Dendritic cell treated with granulocyte-macrophage colony-stimulating factor and Interleukin-4, amounts not matched to agents 40 ng/mL and 50 ng/mL, for 4 days (primary cell): ENCODE results near the gene DHRS4.

Experiments used
- H3K27ac Mint-ChIP-seq: one replicate; pipeline ENCODE4 v1.8.0; 2022; ENCODE audit warnings: mild to moderate bottlenecking, mixed read lengths
- H3K27me3 Mint-ChIP-seq: one replicate; pipeline ENCODE4 v1.8.0; 2022; ENCODE audit warnings: mild to moderate bottlenecking, mixed read lengths
- H3K36me3 Mint-ChIP-seq: one replicate; pipeline ENCODE4 v1.8.0; 2022; ENCODE audit warnings: low read depth, mixed read lengths
- H3K4me1 Mint-ChIP-seq: one replicate; pipeline ENCODE4 v1.8.0; 2022; ENCODE audit warnings: low read depth, mixed read lengths
- H3K4me3 Mint-ChIP-seq: one replicate; pipeline ENCODE4 v1.8.0; 2022; ENCODE audit warnings: mild to moderate bottlenecking, moderate library complexity, mixed read lengths
- H3K9me3 Mint-ChIP-seq: one replicate; pipeline ENCODE4 v1.8.0; 2022; ENCODE audit warnings: mixed read lengths
- intact Hi-C: fragments of 100-400 bp; cut with micrococcal nuclease; formaldehyde crosslinking; loops from one replicate; pipeline ENCODE4 v1.15.0; 2022

DHRS4 gene

DNA sequence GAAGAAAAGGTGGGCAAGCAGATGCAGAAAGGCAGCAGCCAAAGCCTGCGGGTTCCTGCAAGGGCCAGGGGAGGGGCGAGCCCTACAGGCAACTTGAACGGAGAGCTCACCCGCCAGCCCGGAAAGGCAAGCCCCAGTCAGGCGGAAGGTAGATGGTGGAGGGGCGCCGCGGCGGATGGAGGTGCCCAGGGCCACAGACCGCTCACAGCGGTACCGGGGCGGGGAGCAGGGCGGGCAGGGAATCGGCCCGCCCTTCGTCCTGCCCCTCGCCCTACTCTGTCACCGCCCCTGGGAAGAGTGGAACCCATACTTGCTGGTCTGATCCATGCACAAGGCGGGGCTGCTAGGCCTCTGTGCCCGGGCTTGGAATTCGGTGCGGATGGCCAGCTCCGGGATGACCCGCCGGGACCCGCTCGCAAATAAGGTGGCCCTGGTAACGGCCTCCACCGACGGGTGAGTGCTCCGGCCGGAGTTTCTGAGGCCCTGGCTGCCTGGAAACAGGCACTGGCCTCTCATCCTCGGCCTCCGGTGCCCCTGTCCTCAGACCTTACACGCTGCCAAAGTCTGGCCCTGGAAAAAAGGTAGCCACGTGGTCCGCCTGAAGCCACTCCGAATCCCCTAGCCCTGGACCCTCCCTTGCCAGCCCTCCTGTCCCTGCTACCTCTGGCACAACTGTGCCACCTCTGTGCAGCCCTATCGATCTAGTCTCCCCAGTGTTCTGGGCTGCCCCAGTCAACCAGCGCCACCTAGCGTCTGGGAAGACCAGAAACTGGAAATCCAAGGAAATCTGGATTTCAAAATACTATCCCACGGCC is at the start of gene DHRS4:
TSS of gene DHRS4 (plus strand) at position 307 of the 815 bp plus-strand sequence. CDS start at position 326, 19 bp downstream.
- peaks cover 8% of the 10 kb centered on the region for H3K9me3 Mint-ChIP-seq
- peaks cover 57% of the 10 kb centered on the region for H3K4me1 Mint-ChIP-seq
- peak within 1 kb of the TSS; percentile 86 for H3K27ac Mint-ChIP-seq
- H3K4me3 Mint-ChIP-seq, result peak within 1 kb of the TSS; percentile 85
- no peaks in the 10 kb centered on the region for H3K27me3 Mint-ChIP-seq
- H3K36me3 Mint-ChIP-seq, result peaks cover 60% of the 10 kb centered on the region
- intact Hi-C loops, result no loop called here

DNA sequence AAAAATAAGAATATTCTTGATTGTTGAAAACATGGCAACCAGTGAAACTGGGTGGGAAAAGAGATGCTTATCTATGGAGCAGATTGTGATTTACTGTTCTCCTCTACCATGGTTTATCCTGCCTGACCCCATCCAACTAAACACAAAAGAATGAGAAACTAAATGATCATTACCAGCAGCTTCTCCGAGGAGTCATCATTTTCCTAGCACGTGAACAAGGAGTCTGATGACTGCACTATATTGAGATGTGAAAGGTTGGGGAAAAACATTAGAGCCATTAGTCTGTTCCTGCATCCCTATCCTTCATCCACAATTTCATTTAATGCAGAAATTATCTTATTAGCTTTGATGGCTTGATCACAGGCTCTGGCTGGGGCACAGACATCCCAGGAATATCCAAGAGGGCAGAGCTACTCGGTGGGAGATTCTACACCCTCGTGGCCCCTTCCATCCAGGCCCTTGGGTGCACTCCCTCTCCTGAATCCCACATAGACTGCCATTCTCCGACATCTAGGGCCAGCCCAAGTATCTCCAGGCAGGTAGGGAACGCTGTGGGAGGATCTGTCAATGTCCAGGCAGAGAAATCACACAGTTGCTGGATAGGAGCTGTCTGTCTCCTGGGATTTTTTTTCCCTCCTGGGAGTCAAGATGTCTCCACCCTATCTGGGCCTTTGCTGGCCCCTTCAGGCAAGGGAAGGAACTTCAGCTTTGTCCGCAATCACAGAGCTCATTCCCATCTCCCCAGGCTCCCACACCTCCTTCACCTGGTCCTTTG is 43.3 kb upstream of the DHRS4 start:
- H3K9me3 Mint-ChIP-seq, result no peaks in the 10 kb centered on the region
- peaks cover 5% of the 10 kb centered on the region for H3K4me1 Mint-ChIP-seq
- peaks cover 4% of the 10 kb centered on the region for H3K27me3 Mint-ChIP-seq
- no peak overlapping the region for H3K27ac Mint-ChIP-seq
- intact Hi-C loops, result loop anchor here (1.0 kb wide), 4 partner anchors 183 to 321 kb away; no protein-coding TSS in a partner anchor
- no peaks in the 10 kb centered on the region for H3K36me3 Mint-ChIP-seq
- no peak overlapping the region for H3K4me3 Mint-ChIP-seq

DNA sequence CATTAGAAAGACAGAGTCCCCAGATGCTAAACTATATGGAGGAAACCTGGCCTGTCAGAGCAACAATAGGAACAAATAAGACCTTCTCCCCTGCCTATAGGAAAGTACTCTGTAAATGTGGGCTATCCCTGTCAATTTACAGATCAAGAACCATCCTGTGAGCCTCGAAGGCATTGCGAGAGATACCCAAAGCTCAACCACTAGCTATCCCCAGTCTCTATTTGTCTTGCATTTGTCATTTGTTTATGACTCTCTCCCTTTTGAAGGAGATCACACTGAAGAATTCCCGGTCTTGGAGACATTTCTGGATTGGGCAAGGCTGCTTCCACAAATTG is 42.7 kb upstream of the DHRS4 start:
- intact Hi-C loops, result loop anchor here (1.0 kb wide), 4 partner anchors 184 to 322 kb away; no protein-coding TSS in a partner anchor

DNA sequence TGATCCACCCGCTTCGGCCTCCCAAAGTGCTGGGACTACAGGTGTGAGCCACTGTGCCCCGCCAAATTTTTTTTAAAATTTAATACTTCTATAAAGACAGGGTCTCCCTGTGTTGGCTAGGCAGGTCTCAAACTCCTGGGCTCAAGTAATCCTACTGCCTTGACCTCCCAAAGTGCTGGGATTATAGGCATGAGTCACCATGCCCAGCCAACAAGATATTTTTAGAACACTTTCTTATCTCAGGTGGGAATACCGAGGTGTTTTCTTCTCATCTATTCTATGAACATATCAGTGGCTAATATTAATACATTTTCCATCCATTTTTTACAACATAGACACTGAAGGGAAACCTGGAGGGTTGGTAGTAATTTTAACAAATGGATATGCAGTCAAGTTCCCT is 38.0 kb upstream of the DHRS4 start:
- Mint-ChIP-seq H3K27me3 (no peaks in the 10 kb centered on the region), H3K27ac (no peak overlapping the region), H3K36me3 (no peaks in the 10 kb centered on the region), H3K4me1 (no peaks in the 10 kb centered on the region), H3K4me3 (no peak overlapping the region), H3K9me3 (no peaks in the 10 kb centered on the region)
- intact Hi-C loops, result no loop called here

More for the DNA sequence above, 42.7 kb upstream of the DHRS4 start:
- peaks cover 4% of the 10 kb centered on the region for H3K27me3 Mint-ChIP-seq
- H3K27ac Mint-ChIP-seq, result no peak overlapping the region
- no peaks in the 10 kb centered on the region for H3K36me3 Mint-ChIP-seq
- H3K9me3 Mint-ChIP-seq, result no peaks in the 10 kb centered on the region
- no peak overlapping the region for H3K4me3 Mint-ChIP-seq
- H3K4me1 Mint-ChIP-seq, result peaks cover 5% of the 10 kb centered on the region

DNA sequence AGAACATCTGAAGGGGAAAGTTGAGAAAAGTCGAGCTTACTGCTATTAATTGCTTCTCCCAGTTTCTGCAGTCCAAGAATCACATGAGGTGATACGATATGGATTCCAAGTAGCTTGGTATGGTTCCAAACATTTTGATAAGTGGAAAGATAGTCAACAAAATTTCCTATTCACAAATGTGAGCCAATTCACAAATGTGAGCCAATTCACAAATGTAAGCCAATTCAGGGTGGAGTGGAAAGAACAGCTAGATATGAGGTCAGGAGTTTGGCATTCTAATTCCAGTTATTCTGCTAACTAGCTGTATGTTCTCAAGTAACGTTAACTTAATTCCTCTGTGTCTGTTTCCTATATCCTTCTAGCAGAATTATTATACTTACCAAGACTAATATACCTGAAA is 37.6 kb upstream of the DHRS4 start:
- Mint-ChIP-seq H3K4me1 (no peaks in the 10 kb centered on the region), H3K27me3 (no peaks in the 10 kb centered on the region), H3K4me3 (no peak overlapping the region), H3K36me3 (no peaks in the 10 kb centered on the region), H3K9me3 (no peaks in the 10 kb centered on the region), H3K27ac (no peak overlapping the region)
- intact Hi-C loops, result no loop called here

DNA sequence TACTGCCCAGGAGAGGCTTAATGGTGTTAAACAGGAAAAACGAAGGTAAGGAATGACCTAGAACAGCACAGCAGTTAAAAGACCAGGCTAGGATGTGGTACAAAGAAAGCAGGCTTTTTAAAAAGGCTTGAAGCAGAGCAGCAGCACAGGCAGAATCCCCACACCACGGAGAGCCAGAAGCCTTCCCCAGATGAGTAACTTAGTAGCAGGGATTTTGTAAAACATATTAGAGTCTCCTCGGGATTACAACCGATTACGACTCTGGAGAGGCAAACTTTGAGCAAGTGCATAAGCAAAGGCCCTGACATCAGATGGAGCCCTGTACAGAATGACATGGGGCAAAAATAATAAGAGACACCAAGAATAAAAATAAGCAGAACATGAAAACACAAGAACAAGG is 37.1 kb upstream of the DHRS4 start:
- Mint-ChIP-seq H3K4me3 (no peak overlapping the region), H3K27ac (no peak overlapping the region), H3K36me3 (no peaks in the 10 kb centered on the region), H3K9me3 (no peaks in the 10 kb centered on the region), H3K27me3 (no peaks in the 10 kb centered on the region), H3K4me1 (no peaks in the 10 kb centered on the region)
- intact Hi-C loops, result no loop called here

DNA sequence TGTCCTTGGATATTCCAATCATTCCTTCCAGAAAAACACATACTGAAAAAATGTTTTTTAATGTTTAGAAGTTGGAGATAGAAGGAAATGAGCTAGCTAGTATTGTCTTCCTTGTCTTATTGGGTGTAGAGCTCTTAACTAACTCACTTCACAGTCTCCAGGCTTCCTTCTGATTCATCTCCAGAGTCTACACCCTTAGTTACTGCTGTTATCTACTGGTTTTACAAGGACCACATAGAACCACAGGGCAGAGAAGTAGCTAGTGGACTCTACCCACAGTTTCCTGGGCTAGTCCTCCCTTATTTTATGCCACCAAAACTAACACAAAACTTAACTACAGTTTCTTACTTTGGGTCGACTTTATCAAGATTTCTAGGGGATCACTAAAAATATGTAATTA is 31.0 kb upstream of the DHRS4 start:
- Mint-ChIP-seq H3K27ac (no peak overlapping the region), H3K4me1 (no peaks in the 10 kb centered on the region), H3K27me3 (no peaks in the 10 kb centered on the region), H3K9me3 (no peaks in the 10 kb centered on the region), H3K36me3 (no peaks in the 10 kb centered on the region), H3K4me3 (no peak overlapping the region)
- intact Hi-C loops, result no loop called here

DNA sequence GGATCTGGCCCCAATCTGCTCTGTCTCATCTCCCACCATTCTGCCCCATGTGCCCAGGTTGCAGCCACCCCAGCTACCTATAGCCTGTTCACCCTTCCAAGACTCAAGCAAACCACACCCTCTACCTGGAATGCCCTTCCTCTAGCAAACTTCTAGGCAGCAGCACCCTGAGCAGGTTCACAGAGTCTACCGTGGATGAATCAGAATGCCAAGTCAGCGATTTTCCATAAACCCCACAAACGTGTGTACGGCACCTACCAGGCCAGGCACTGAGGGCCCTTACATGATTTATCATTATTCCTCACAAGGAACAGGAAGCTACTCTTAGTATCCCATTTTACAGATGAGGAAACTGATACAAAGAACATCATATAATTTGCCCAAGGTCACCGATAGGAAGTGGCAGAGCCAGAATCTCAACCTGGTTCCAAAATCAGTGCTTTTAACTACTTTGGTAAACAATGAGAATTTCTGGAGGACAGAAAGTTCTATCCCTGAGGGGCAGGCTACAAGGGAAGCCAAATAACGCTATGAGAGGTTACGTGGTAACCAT is 28.0 kb upstream of the DHRS4 start:
- intact Hi-C loops, result no loop called here
- H3K27ac Mint-ChIP-seq, result no peak overlapping the region
- H3K9me3 Mint-ChIP-seq, result no peaks in the 10 kb centered on the region
- H3K36me3 Mint-ChIP-seq, result no peaks in the 10 kb centered on the region
- no peak overlapping the region for H3K4me3 Mint-ChIP-seq
- H3K4me1 Mint-ChIP-seq, result no peaks in the 10 kb centered on the region
- H3K27me3 Mint-ChIP-seq, result no peaks in the 10 kb centered on the region

DNA sequence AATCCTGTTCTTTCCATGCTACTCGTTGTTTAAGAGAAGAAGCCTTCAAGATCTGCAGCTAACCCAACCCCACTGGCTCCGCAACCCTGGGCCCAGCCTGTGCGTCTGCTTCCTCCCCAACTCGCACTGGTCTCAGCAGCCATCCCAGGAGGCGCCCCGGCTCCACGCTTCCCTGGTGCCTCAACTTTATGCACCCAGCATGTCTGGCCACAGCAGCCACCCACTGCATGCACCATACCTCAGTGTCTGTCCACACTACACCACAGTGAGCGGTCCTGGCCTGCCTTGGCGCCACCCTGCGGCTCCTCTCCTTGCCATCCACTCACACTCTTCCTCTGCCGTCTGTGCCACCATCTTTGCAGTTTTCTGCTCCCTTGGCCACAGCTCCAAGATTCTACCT is 27.0 kb upstream of the DHRS4 start:
- no peaks in the 10 kb centered on the region for H3K36me3 Mint-ChIP-seq
- intact Hi-C loops, result no loop called here

DNA sequence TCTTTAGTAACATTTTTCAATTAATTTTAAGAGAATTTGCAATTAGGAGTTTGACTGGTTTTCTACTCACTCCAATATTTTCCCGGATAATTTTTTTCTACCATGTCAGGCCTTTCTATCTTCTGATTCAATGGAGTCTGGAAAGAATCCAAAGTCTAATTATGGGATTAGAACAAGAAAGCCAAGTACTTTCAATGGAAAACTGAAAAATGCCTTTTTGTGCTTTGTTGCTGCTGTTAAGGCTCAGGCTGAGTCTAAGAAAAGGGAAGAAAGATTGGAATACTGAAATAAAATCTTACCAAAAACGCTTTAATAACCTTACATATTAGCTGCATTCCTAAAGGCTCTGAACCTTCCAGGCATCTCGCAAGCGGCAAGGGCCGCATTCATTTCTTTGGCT is 24.4 kb upstream of the DHRS4 start:
- H3K9me3 Mint-ChIP-seq, result no peaks in the 10 kb centered on the region
- H3K27me3 Mint-ChIP-seq, result peaks cover 5% of the 10 kb centered on the region
- intact Hi-C loops, result loop anchor here (1.0 to 2.0 kb wide), 2 partner anchors 202 to 340 kb away; no protein-coding TSS in a partner anchor
- no peaks in the 10 kb centered on the region for H3K4me1 Mint-ChIP-seq
- H3K36me3 Mint-ChIP-seq, result no peaks in the 10 kb centered on the region
- no peak overlapping the region for H3K27ac Mint-ChIP-seq
- no peak overlapping the region for H3K4me3 Mint-ChIP-seq

More for the DNA sequence above, 27.0 kb upstream of the DHRS4 start:
- no peaks in the 10 kb centered on the region for H3K9me3 Mint-ChIP-seq
- no peak overlapping the region for H3K4me3 Mint-ChIP-seq
- H3K4me1 Mint-ChIP-seq, result no peaks in the 10 kb centered on the region
- no peaks in the 10 kb centered on the region for H3K27me3 Mint-ChIP-seq
- no peak overlapping the region for H3K27ac Mint-ChIP-seq

DNA sequence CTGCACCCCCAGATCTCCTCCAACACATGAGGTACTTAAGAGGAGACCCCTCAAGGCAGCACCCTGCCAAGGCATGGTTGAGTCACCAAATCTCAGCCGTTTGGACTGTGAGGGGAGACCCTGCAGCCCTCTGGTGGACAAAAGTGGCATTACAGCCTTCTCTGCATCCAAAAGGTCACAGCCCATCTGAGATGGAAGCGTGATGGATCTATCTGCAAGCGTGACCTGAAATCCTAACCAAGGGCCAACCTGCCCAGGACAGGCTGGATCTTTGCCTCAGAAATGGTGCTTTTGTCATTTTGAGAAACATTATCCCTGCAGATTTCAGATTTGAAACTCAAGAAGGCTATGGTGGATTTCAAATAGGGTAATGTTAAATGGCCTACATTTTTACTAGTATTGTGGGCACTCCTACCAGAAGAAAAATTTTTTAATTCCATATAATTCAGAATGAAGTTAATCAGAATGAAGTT is 23.7 kb upstream of the DHRS4 start:
- Mint-ChIP-seq H3K9me3 (no peaks in the 10 kb centered on the region), H3K36me3 (no peaks in the 10 kb centered on the region), H3K4me3 (no peak overlapping the region), H3K4me1 (no peaks in the 10 kb centered on the region), H3K27ac (no peak overlapping the region), H3K27me3 (peaks cover 5% of the 10 kb centered on the region)
- intact Hi-C loops, result loop anchor here (1.0 to 2.0 kb wide), 2 partner anchors 203 to 341 kb away; no protein-coding TSS in a partner anchor

DNA sequence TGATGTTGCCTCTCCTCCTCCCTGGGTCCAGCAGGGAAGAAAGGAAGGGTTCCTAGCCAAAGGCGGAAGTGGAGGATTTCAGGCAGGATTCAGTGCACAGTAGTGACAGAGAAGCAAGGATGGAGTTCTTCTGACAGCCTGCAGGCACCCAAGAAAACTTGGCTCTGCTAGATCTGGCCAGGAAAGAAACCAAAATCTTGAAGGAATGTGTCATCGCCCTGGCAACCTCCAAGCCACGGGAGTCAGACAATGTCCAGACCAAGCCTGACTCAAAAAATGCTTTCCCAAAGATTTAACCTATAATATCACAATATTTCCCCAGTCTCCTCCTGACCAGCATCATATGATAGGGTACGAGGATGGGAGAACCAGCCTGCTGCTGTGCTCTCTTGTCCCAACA is 22.8 kb upstream of the DHRS4 start:
- intact Hi-C loops, result no loop called here
- H3K36me3 Mint-ChIP-seq, result no peaks in the 10 kb centered on the region
- peaks cover 5% of the 10 kb centered on the region for H3K27me3 Mint-ChIP-seq
- no peaks in the 10 kb centered on the region for H3K4me1 Mint-ChIP-seq
- no peaks in the 10 kb centered on the region for H3K9me3 Mint-ChIP-seq
- H3K4me3 Mint-ChIP-seq, result no peak overlapping the region
- no peak overlapping the region for H3K27ac Mint-ChIP-seq

DNA sequence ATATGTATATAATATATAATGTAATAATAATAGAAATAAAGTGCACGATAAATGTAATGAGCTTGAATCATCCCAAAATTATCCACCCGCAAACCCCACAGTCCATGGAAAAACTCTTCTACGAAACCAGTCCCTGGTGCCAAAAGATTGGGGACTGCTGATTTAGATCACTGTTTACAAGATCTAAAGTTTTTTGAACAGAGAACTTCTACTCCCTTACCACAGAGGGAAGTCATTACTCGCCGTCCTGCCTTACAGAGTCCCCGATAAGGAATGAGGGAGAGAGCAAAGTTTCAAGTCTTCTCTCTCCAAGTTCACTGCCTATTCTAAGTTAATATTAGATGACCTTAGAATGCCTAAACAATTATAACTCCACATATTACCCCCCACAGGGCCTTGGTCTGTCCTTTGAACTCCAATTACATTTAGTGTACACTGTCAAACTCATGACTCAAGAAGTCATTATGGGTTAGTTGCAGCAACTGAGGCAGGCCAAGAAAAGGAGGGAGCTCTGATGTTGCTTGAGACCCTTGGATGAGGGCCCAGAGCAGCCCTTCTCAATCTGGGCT is 21.8 kb upstream of the DHRS4 start:
- Mint-ChIP-seq H3K4me1 (no peaks in the 10 kb centered on the region), H3K27ac (no peak overlapping the region), H3K9me3 (no peaks in the 10 kb centered on the region), H3K4me3 (no peak overlapping the region), H3K27me3 (peaks cover 8% of the 10 kb centered on the region), H3K36me3 (no peaks in the 10 kb centered on the region)
- intact Hi-C loops, result no loop called here

DNA sequence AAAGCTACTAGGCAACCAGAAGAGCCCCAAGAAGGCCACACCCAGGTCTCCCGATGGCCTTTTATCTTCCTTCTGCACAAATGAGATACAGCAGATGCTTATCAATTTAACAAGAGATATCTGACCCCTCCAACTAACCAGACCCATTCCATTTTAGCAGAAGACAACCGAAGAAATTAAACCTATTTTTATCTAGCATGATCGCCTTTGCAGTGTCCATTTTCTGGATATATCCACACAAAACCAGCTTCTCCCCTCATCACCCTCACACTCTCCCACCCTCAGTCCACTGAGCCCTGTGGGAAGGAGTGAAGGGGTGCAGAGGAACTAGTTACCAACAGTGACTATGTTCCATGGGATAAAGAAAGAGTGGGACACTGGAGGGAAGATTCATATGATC is 20.9 kb upstream of the DHRS4 start:
- Mint-ChIP-seq H3K27me3 (peaks cover 8% of the 10 kb centered on the region), H3K4me3 (no peak overlapping the region), H3K36me3 (no peaks in the 10 kb centered on the region), H3K9me3 (no peaks in the 10 kb centered on the region), H3K27ac (no peak overlapping the region), H3K4me1 (no peaks in the 10 kb centered on the region)
- intact Hi-C loops, result no loop called here
